NOMO-1 treated with DMSO at 0.1 percent for 48 hours (cell line): Measurements from ENCODE around the gene LARP4.
"Not testable (repeated sequence)": the region's sequence is repeated elsewhere in the genome, so short reads cannot be mapped to it uniquely, and the experiment has no call there.

Experiments
- DNase-seq: peaks from one replicate; lab custom pipeline; 2025; ENCODE audit not compliant: unreplicated experiment; lab: John Stamatoyannopoulos, UW

The LARP4 gene

DNA sequence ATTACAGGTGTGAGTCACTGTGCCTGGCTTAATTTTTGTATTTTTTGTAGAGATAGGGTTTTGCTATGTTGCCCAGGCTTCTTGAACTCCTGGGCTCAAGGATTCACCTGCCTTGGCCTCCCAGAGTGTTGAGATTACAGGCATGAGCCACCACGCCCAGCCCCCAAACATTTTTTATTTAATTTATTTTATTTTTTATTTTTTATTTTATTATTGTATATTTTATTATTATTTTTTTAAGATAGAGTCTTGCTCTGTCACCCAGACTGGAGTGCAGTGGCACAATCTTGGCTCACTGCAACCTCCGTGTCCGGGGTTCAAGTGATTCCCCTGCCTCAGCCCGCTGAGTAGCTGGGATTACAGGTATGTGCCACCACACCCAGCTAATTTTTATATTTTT lies 121.1 kb downstream of the LARP4 start:
- DNase-seq, result not testable (repeated sequence)

GRCh38 chr12:50523772-50524171 lies 123.1 kb downstream of the LARP4 start:
- DNase-seq, result no peak

- no peak for DNase-seq
Observed at GRCh38 chr12:50524621-50525020, 123.9 kb downstream of the LARP4 start.

DNA sequence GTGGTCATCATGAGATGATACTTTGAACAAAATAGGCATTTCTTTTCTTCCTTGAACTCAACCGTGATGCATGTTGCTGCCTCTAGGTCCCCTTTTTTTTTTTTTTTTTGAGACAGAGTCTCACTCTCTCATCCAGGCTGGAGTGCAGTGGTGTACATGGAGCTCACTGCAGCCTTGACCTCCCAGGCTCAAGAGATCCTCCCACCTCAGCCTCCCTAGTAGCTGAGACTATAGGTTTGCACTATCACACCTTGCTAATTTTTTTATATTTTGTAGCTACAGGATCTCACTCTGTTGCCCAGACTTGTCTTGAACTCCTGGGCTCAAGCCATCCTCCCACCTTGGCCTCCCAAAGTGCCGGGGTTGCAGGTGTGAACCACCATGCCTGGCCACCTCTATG lies 124.7 kb downstream of the LARP4 start:
- no peak for DNase-seq

DNA sequence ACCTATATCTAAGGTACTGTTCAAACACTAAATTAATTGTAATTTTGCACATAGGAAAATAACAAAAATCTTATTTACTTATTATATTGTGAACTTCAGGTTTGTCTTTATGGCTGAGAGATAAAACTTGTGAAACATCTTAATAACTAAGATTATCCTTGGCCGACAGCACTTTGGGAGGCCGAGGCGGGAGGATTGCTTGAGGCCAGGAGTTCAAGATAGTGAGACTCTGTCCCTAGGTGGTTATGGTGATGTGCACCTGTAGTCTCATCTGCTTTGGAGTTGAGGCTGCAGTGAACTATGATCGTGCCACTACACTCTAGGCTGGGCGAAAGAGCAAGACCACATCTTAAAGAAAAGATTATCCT lies 126.7 kb downstream of the LARP4 start:
- DNase-seq, result no peak

GRCh38 chr12:50528800-50529199 lies 128.1 kb downstream of the LARP4 start:
- DNase-seq, result no peak

DNA sequence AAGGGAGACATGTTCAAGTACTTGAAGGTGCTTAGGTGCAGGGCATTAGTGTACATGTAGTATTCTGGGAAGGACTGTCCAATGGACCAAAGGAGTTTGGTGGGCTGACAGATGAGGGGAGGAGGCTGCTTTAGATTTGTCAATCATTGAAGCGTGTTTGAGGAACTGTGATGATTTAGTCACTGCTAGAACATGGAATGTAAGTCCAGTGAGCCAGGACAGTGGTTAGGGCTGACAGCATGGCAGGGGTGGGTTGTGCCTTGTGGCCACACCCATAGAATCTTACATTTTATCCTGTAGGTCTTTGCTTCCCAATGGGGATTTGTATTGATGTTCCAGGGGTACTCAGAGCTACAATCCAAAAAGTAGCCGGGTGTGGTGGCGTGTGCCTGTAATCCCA lies 128.7 kb downstream of the LARP4 start:
- DNase-seq, result peak; percentile 9
